Activated CD4-positive, alpha-beta T cell treated with anti-CD3 and anti-CD28 coated beads for 36 hours (primary cell): Measurements from ENCODE around the gene IL9R. TPM values are rescaled to one million over a fixed set of nuclear protein-coding genes. Genes with fewer than 3 reads are reported as not detected.
A peak's percentile ranks its signal among the peaks of the same experiment; 100 is the strongest.

Experiments used
- ATAC-seq: fragments of 200-7000 bp; cut with Tn5 transposase; one replicate; pipeline ENCODE4 v1.10.0; 2021; ENCODE audit warnings: mild to moderate bottlenecking, moderate library complexity
- CTCF ChIA-PET: fragments of 350-600 bp; sonication (Branson Sonifier 250); formaldehyde crosslinking; loops from one replicate; lab custom pipeline; 2021; ENCODE audit warnings: antibody characterized with exemption; lab: Charles Lee
- POLR2A ChIA-PET: fragments of 350-600 bp; sonication (Branson Sonifier 250); formaldehyde crosslinking; loops from one replicate; lab custom pipeline; 2021; ENCODE audit warnings: antibody characterized with exemption, inconsistent platforms; lab: Charles Lee
- DNase-seq: peaks from one replicate; pipeline ENCODE4 v3.0.0-alpha.2; 2020
- H3K27ac Mint-ChIP-seq: one replicate; pipeline ENCODE4 v1.8.0; 2021; ENCODE audit warnings: mixed read lengths
- H3K27me3 Mint-ChIP-seq: one replicate; pipeline ENCODE4 v1.8.0; 2021; ENCODE audit warnings: mixed read lengths
- H3K36me3 Mint-ChIP-seq: one replicate; pipeline ENCODE4 v1.8.0; 2021; ENCODE audit warnings: low read depth, mixed read lengths
- H3K4me1 Mint-ChIP-seq: one replicate; pipeline ENCODE4 v1.8.0; 2021; ENCODE audit warnings: mixed read lengths
- H3K4me3 Mint-ChIP-seq: one replicate; pipeline ENCODE4 v1.8.0; 2021; ENCODE audit warnings: mild to moderate bottlenecking, moderate library complexity, mixed read lengths
- H3K9me3 Mint-ChIP-seq: one replicate; pipeline ENCODE4 v1.8.0; 2021; ENCODE audit warnings: low read depth, mixed read lengths
- intact Hi-C, 2 experiments: fragments of 100-400 bp; cut with DNase I in 1 of 2; cut with micrococcal nuclease in 1 of 2; formaldehyde crosslinking; loops; one replicate each; pipeline versions ENCODE4 v1.14.2 to v1.15.1; 2022 to 2024; cut with DNase I, micrococcal nuclease
- total RNA-seq, 2 experiments: library from RNA; stranded (reverse); gene quantifications; one replicate each; pipeline ENCODE4 v1.2.3, GENCODE V29; 2021

Gene IL9R, protein sequence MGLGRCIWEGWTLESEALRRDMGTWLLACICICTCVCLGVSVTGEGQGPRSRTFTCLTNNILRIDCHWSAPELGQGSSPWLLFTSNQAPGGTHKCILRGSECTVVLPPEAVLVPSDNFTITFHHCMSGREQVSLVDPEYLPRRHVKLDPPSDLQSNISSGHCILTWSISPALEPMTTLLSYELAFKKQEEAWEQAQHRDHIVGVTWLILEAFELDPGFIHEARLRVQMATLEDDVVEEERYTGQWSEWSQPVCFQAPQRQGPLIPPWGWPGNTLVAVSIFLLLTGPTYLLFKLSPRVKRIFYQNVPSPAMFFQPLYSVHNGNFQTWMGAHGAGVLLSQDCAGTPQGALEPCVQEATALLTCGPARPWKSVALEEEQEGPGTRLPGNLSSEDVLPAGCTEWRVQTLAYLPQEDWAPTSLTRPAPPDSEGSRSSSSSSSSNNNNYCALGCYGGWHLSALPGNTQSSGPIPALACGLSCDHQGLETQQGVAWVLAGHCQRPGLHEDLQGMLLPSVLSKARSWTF
- total RNA-seq = 1 to 10 TPM; 1.2 to 2.0 TPM

GRCh38 chrX:155997436-155997835 is at the start of gene IL9R:
Gene IL9R, plus strand, starts transcription at chrX:155997696. Its CDS starts 64 bp downstream, at chrX:155997760.
- POLR2A ChIA-PET = no interaction called here
- CTCF ChIA-PET = no interaction called here
- peak; percentile 96 for ATAC-seq
- H3K9me3 Mint-ChIP-seq = no peaks in the 10 kb centered on the region
- no peak within 1 kb of the TSS for H3K4me3 Mint-ChIP-seq
- peak; percentile 78 for DNase-seq
- H3K4me1 Mint-ChIP-seq = peaks cover 10% of the 10 kb centered on the region
- no peaks in the 10 kb centered on the region for H3K27me3 Mint-ChIP-seq
- peak within 1 kb of the TSS; percentile 0 for H3K27ac Mint-ChIP-seq
- H3K36me3 Mint-ChIP-seq = no peaks in the 10 kb centered on the region
- intact Hi-C loops = no loop called here

DNA sequence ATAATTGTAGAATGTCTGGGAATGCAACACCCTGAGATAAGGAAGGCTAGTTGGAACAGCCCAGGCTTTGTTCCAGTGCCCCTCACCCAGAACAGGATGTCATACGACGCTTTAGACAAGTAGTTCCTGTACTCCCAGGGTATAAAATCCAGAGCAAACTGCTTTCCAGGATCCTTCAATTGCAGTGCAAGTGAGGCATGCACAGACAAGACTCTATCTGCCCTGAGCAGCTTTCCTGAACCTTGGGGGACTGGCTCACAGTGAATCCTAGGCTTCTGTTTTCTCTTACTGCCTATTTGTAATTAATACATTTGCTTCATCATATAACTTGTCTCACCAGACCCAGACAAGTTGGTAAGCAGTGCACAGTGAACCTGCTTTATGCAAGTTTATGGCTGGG is 48.4 kb upstream of the IL9R start:
- POLR2A ChIA-PET = no interaction called here

GRCh38 chrX:155951237-155951789 is 46.2 kb upstream of the IL9R start:
- ATAC-seq (no peak), DNase-seq (no peak)
- H3K27ac Mint-ChIP-seq = no peak overlapping the region
- intact Hi-C loops = no loop called here
- H3K4me3 Mint-ChIP-seq = no peak overlapping the region
- H3K9me3 Mint-ChIP-seq = no peaks in the 10 kb centered on the region
- CTCF ChIA-PET = no interaction called here
- H3K4me1 Mint-ChIP-seq = no peaks in the 10 kb centered on the region
- POLR2A ChIA-PET = no interaction called here
- H3K27me3 Mint-ChIP-seq = no peaks in the 10 kb centered on the region
- peaks cover under 1% of the 10 kb centered on the region for H3K36me3 Mint-ChIP-seq

More for the DNA sequence above, 48.4 kb upstream of the IL9R start:
- H3K27me3 Mint-ChIP-seq = no peaks in the 10 kb centered on the region
- CTCF ChIA-PET = no interaction called here
- no peak for DNase-seq
- no peak overlapping the region for H3K27ac Mint-ChIP-seq
- no peak for ATAC-seq
- no peaks in the 10 kb centered on the region for H3K4me1 Mint-ChIP-seq
- intact Hi-C loops = no loop called here
- no peak overlapping the region for H3K4me3 Mint-ChIP-seq
- H3K36me3 Mint-ChIP-seq = peaks cover 10% of the 10 kb centered on the region
- peaks cover 2% of the 10 kb centered on the region for H3K9me3 Mint-ChIP-seq

GRCh38 chrX:155953055-155953454 is 44.4 kb upstream of the IL9R start:
- Mint-ChIP-seq H3K4me1 (no peaks in the 10 kb centered on the region), H3K27me3 (no peaks in the 10 kb centered on the region), H3K36me3 (no peaks in the 10 kb centered on the region), H3K4me3 (no peak overlapping the region), H3K9me3 (no peaks in the 10 kb centered on the region), H3K27ac (no peak overlapping the region)
- DNase-seq (no peak), ATAC-seq (no peak)
- intact Hi-C loops = no loop called here
- CTCF ChIA-PET = no interaction called here
- POLR2A ChIA-PET = no interaction called here

DNA sequence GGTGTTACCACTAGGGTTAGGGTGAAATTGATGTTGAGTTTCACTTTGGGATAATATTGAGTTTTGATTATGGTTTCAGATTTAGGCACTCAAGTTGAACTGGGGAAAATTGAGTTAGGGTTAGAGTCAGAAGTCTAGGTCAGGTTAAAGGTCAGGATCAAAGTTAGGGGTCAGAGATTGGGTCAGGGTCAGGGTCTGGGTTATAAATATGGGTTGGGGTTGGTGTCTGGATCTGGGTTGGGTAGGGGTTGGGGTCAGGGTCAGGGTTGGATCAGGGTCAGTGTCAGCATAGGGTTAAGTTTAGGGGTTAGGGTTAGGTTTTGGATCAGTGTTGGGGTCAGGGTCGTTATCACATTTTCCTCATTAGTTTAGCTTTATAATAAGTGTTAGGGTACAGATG is 42.7 kb upstream of the IL9R start:
- no peaks in the 10 kb centered on the region for H3K9me3 Mint-ChIP-seq
- no peak overlapping the region for H3K27ac Mint-ChIP-seq
- ChIA-PET CTCF (no interaction called here), POLR2A (no interaction called here)
- H3K36me3 Mint-ChIP-seq = no peaks in the 10 kb centered on the region
- no peak overlapping the region for H3K4me3 Mint-ChIP-seq
- no peak for DNase-seq
- no peaks in the 10 kb centered on the region for H3K27me3 Mint-ChIP-seq
- no peaks in the 10 kb centered on the region for H3K4me1 Mint-ChIP-seq
- ATAC-seq = no peak
- intact Hi-C loops = no loop called here

GRCh38 chrX:155956099-155956498 is 41.4 kb upstream of the IL9R start:
- H3K4me1 Mint-ChIP-seq = no peaks in the 10 kb centered on the region
- no peaks in the 10 kb centered on the region for H3K27me3 Mint-ChIP-seq
- ATAC-seq (no peak), DNase-seq (no peak)
- no peaks in the 10 kb centered on the region for H3K36me3 Mint-ChIP-seq
- ChIA-PET POLR2A (no interaction called here), CTCF (no interaction called here)
- no peak overlapping the region for H3K27ac Mint-ChIP-seq
- intact Hi-C loops = no loop called here
- H3K9me3 Mint-ChIP-seq = no peaks in the 10 kb centered on the region
- no peak overlapping the region for H3K4me3 Mint-ChIP-seq

DNA sequence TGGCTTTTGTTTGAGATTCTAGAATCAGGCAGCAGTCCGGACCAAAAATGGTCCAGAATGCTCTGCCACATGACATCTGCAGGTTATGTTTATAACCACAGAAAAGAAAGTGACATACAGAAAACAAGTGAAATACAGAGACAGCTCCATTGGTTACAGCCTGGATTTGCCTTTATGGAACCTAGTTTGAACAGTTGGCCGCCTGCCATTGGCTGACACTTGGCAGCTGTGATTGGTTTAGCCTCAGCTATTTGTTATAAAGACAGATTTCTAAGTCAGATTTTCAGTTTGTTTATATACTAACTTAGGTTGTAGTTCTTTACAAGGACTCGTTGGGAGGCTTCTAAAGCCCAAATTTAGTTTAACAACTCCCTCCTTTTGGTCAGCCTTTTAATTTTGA is 40.8 kb upstream of the IL9R start:
- intact Hi-C loops = no loop called here
- no peak overlapping the region for H3K4me3 Mint-ChIP-seq
- POLR2A ChIA-PET = no interaction called here

DNA sequence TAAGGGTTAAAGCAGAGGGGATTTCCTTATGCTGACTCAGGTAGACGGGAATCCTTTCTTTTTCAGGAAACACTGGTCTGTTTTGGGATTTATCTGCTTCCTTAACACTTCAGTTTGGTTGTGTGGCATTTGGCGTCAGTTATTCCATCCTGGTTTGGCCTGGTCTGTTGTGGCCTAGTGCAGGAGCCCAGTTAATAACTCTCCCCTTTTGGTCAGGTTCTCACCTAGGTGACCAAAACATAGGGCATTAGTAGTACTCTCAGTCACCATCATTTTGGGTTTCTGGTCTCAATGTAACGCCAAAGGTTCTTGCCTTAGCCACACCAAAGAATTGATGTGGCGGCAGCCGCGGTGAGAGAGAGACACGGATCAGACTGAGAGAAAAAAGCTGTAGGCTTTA is 39.7 kb upstream of the IL9R start:
- no peak overlapping the region for H3K27ac Mint-ChIP-seq
- ATAC-seq (no peak), DNase-seq (no peak)
- no peaks in the 10 kb centered on the region for H3K9me3 Mint-ChIP-seq
- intact Hi-C loops = no loop called here
- no peak overlapping the region for H3K4me3 Mint-ChIP-seq
- ChIA-PET POLR2A (no interaction called here), CTCF (no interaction called here)
- H3K27me3 Mint-ChIP-seq = peaks cover 2% of the 10 kb centered on the region
- no peaks in the 10 kb centered on the region for H3K4me1 Mint-ChIP-seq
- H3K36me3 Mint-ChIP-seq = no peaks in the 10 kb centered on the region

More for the DNA sequence above, 40.8 kb upstream of the IL9R start:
- H3K36me3 Mint-ChIP-seq = no peaks in the 10 kb centered on the region
- H3K27me3 Mint-ChIP-seq = no peaks in the 10 kb centered on the region
- no peak for ATAC-seq
- H3K4me1 Mint-ChIP-seq = no peaks in the 10 kb centered on the region
- CTCF ChIA-PET = no interaction called here
- no peak overlapping the region for H3K27ac Mint-ChIP-seq
- no peaks in the 10 kb centered on the region for H3K9me3 Mint-ChIP-seq
- DNase-seq = no peak

GRCh38 chrX:155959018-155959587 is 38.4 kb upstream of the IL9R start:
- H3K4me3 Mint-ChIP-seq = no peak overlapping the region
- ATAC-seq (no peak), DNase-seq (no peak)
- no peak overlapping the region for H3K27ac Mint-ChIP-seq
- CTCF ChIA-PET = no interaction called here
- H3K4me1 Mint-ChIP-seq = no peaks in the 10 kb centered on the region
- no peaks in the 10 kb centered on the region for H3K36me3 Mint-ChIP-seq
- H3K27me3 Mint-ChIP-seq = peaks cover 2% of the 10 kb centered on the region
- intact Hi-C loops = no loop called here
- POLR2A ChIA-PET = no interaction called here
- H3K9me3 Mint-ChIP-seq = peaks cover 7% of the 10 kb centered on the region

GRCh38 chrX:155962906-155963305 is 34.6 kb upstream of the IL9R start:
- H3K9me3 Mint-ChIP-seq = peaks cover 14% of the 10 kb centered on the region
- no peaks in the 10 kb centered on the region for H3K36me3 Mint-ChIP-seq

GRCh38 chrX:155966876-155967275 is 30.6 kb upstream of the IL9R start:
- no peak overlapping the region for H3K27ac Mint-ChIP-seq

More at GRCh38 chrX:155962906-155963305, 34.6 kb upstream of the IL9R start:
- Mint-ChIP-seq H3K4me1 (no peaks in the 10 kb centered on the region), H3K4me3 (no peak overlapping the region), H3K27ac (no peak overlapping the region), H3K27me3 (peaks cover 8% of the 10 kb centered on the region)
- intact Hi-C loops = no loop called here
- ATAC-seq (no peak), DNase-seq (no peak)
- CTCF ChIA-PET = no interaction called here
- POLR2A ChIA-PET = no interaction called here

More at GRCh38 chrX:155966876-155967275, 30.6 kb upstream of the IL9R start:
- Mint-ChIP-seq H3K4me1 (no peaks in the 10 kb centered on the region), H3K36me3 (no peaks in the 10 kb centered on the region), H3K27me3 (peaks cover 16% of the 10 kb centered on the region), H3K4me3 (no peak overlapping the region), H3K9me3 (peaks cover 24% of the 10 kb centered on the region)
- POLR2A ChIA-PET = no interaction called here
- ATAC-seq (no peak), DNase-seq (peak; percentile 56)
- intact Hi-C loops = no loop called here
- CTCF ChIA-PET = no interaction called here
